ENCODE data around the gene MOCS2.
"Not testable (repeated sequence)": the region's sequence is repeated elsewhere in the genome, so short reads cannot be mapped to it uniquely, and the experiment has no call there.

The MOCS2 gene

GRCh38 chr5:53109443-53110127 is at the start of gene MOCS2:
Gene MOCS2, minus strand, starts transcription at chr5:53109757. Its CDS starts 2,583 bp downstream, at chr5:53107174.
- no peak for DNase-seq (ENCODE audit: low read depth)

- peak; percentile 66 for DNase-seq (ENCODE audit: low read depth)
These were observed 42.3 kb upstream of the MOCS2 start for GRCh38 chr5:53151713-53152458.

GRCh38 chr5:53133020-53133419 is 23.5 kb upstream of the MOCS2 start:
- DNase-seq (ENCODE audit: low read depth), result no peak

- no peak for DNase-seq (ENCODE audit: low read depth)
These were observed 20.7 kb upstream of the MOCS2 start for GRCh38 chr5:53130266-53130665.

- DNase-seq (ENCODE audit: low read depth), result no peak
These were observed 18.9 kb upstream of the MOCS2 start for GRCh38 chr5:53128481-53128880.

- DNase-seq (ENCODE audit: low read depth), result no peak
These were observed 17.6 kb upstream of the MOCS2 start for GRCh38 chr5:53127107-53127506.

GRCh38 chr5:53126521-53126920 is 17.0 kb upstream of the MOCS2 start:
- no peak for DNase-seq (ENCODE audit: low read depth)

- DNase-seq (ENCODE audit: low read depth), result no peak
These were observed 14.1 kb upstream of the MOCS2 start for GRCh38 chr5:53123702-53124101.

GRCh38 chr5:53120165-53120564 is 10.6 kb upstream of the MOCS2 start:
- DNase-seq (ENCODE audit: low read depth), result no peak

GRCh38 chr5:53118879-53119278 is 9.3 kb upstream of the MOCS2 start:
- no peak for DNase-seq (ENCODE audit: low read depth)

- DNase-seq (ENCODE audit: low read depth), result no peak
These were observed 7.0 kb upstream of the MOCS2 start for GRCh38 chr5:53116597-53116996.

GRCh38 chr5:53114988-53115387 is 5.4 kb upstream of the MOCS2 start:
- DNase-seq (ENCODE audit: low read depth), result no peak

- no peak for DNase-seq (ENCODE audit: low read depth)
These were observed 4.4 kb upstream of the MOCS2 start for GRCh38 chr5:53113947-53114346.

- no peak for DNase-seq (ENCODE audit: low read depth)
These were observed 3.4 kb upstream of the MOCS2 start for GRCh38 chr5:53112909-53113308.

- not testable (repeated sequence) for DNase-seq (ENCODE audit: low read depth)
These were observed 2.8 kb upstream of the MOCS2 start for GRCh38 chr5:53112307-53112706.

GRCh38 chr5:53111139-53111538 is 1.6 kb upstream of the MOCS2 start:
- DNase-seq (ENCODE audit: low read depth), result no peak

GRCh38 chr5:53110156-53110555 is 599 bp upstream of the MOCS2 start:
- DNase-seq (ENCODE audit: low read depth), result no peak

- DNase-seq (ENCODE audit: low read depth), result no peak
These were observed 508 bp downstream of the MOCS2 start for GRCh38 chr5:53109056-53109442.

- DNase-seq (ENCODE audit: low read depth), result no peak
These were observed 3.8 kb downstream of the MOCS2 start for GRCh38 chr5:53105611-53106300.

- no peak for DNase-seq (ENCODE audit: low read depth)
These were observed 9.0 kb downstream of the MOCS2 start for GRCh38 chr5:53100606-53101005.

GRCh38 chr5:53099546-53099945 is 10.0 kb downstream of the MOCS2 start:
- DNase-seq (ENCODE audit: low read depth), result no peak

- DNase-seq (ENCODE audit: low read depth), result no peak
These were observed 13.5 kb downstream of the MOCS2 start for GRCh38 chr5:53095931-53096525.

- DNase-seq (ENCODE audit: low read depth), result no peak
These were observed 14.3 kb downstream of the MOCS2 start for GRCh38 chr5:53095217-53095616.

All from GM04503 (cell line).